Measurements from ENCODE around the gene ELF5. TPM values are rescaled to one million over a fixed set of nuclear protein-coding genes. Genes with fewer than 3 reads are reported as not detected.

Gene ELF5
- total and polyA plus RNA-seq, 4 donors, result 0.06 to 0.37 (median 0.08) TPM; not detected in 1

DNA sequence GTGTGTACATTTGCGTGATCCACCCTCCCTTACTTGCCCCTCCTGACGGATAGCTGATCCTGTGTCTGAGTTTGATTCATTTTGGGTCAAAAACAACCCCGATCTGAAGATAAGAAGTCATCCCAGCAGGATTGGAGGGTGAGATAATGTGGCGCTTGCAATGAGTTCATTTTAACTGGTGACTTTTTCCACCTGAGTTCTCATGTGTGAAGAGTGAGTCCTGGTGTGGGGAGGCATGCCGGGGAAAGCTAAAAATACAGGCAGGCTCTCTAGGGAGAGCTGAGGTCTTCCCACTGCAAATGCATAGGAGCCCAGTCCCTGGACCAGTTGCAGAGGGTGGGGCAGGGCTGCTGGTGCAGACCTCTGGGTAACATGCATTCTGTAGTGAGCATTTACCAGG lies 35.7 kb upstream of the ELF5 start:
- TF ChIP-seq RXRA (IDR thresholded peaks at IDR 0.05) (no peak), RAD21 (IDR thresholded peaks at IDR 0.05) (no peak), GABPA (IDR thresholded peaks at IDR 0.05 in 1 of 2, conservative IDR thresholded peaks at IDR 0.05 in 1 of 2) (no peak), HNF4G (IDR thresholded peaks at IDR 0.05) (no peak), FOXA1 (IDR thresholded peaks at IDR 0.05) (no peak), SP1 (IDR thresholded peaks at IDR 0.05) (no peak), YY1 (IDR thresholded peaks at IDR 0.05) (no peak), HNF4A (conservative IDR thresholded peaks at IDR 0.05) (no peak), NR2F2 (IDR thresholded peaks at IDR 0.05) (no peak), TAF1 (conservative IDR thresholded peaks at IDR 0.05) (no peak), FOXA2 (IDR thresholded peaks at IDR 0.05) (no peak)
- TF ChIP-seq, protein P1, sequence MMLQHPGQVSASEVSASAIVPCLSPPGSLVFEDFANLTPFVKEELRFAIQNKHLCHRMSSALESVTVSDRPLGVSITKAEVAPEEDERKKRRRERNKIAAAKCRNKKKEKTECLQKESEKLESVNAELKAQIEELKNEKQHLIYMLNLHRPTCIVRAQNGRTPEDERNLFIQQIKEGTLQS (IDR thresholded peaks at IDR 0.05), result no peak
- TF ChIP-seq, protein P2, sequence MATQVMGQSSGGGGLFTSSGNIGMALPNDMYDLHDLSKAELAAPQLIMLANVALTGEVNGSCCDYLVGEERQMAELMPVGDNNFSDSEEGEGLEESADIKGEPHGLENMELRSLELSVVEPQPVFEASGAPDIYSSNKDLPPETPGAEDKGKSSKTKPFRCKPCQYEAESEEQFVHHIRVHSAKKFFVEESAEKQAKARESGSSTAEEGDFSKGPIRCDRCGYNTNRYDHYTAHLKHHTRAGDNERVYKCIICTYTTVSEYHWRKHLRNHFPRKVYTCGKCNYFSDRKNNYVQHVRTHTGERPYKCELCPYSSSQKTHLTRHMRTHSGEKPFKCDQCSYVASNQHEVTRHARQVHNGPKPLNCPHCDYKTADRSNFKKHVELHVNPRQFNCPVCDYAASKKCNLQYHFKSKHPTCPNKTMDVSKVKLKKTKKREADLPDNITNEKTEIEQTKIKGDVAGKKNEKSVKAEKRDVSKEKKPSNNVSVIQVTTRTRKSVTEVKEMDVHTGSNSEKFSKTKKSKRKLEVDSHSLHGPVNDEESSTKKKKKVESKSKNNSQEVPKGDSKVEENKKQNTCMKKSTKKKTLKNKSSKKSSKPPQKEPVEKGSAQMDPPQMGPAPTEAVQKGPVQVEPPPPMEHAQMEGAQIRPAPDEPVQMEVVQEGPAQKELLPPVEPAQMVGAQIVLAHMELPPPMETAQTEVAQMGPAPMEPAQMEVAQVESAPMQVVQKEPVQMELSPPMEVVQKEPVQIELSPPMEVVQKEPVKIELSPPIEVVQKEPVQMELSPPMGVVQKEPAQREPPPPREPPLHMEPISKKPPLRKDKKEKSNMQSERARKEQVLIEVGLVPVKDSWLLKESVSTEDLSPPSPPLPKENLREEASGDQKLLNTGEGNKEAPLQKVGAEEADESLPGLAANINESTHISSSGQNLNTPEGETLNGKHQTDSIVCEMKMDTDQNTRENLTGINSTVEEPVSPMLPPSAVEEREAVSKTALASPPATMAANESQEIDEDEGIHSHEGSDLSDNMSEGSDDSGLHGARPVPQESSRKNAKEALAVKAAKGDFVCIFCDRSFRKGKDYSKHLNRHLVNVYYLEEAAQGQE (IDR thresholded peaks at IDR 0.05), result no peak
- TF ChIP-seq, protein P3, sequence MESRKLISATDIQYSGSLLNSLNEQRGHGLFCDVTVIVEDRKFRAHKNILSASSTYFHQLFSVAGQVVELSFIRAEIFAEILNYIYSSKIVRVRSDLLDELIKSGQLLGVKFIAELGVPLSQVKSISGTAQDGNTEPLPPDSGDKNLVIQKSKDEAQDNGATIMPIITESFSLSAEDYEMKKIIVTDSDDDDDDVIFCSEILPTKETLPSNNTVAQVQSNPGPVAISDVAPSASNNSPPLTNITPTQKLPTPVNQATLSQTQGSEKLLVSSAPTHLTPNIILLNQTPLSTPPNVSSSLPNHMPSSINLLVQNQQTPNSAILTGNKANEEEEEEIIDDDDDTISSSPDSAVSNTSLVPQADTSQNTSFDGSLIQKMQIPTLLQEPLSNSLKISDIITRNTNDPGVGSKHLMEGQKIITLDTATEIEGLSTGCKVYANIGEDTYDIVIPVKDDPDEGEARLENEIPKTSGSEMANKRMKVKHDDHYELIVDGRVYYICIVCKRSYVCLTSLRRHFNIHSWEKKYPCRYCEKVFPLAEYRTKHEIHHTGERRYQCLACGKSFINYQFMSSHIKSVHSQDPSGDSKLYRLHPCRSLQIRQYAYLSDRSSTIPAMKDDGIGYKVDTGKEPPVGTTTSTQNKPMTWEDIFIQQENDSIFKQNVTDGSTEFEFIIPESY (IDR thresholded peaks at IDR 0.05), result no peak
- DNase-seq (ENCODE audit: low spot score), result no peak
- no peak overlapping the region for H3K4me3 ChIP-seq (ENCODE audit: low read depth in 1 of 3, low read length in 3 of 3)
- WGBS, result 65% methylated on average over 5 of the region's 5 CpGs
- no peak overlapping the region for H3K27ac ChIP-seq (ENCODE audit: low read depth in 1 of 2, low read length in 2 of 2)
- H3K9me3 ChIP-seq (ENCODE audit: control insufficient read depth in 4 of 4, low read length in 3 of 4), result no peaks in the 10 kb centered on the region
- no peaks in the 10 kb centered on the region for H3K27me3 ChIP-seq (ENCODE audit: control insufficient read depth in 4 of 4, insufficient read depth in 4 of 4, low read length in 3 of 4)
- no peaks in the 10 kb centered on the region for H3K4me1 ChIP-seq (ENCODE audit: control insufficient read depth in 4 of 4, insufficient read depth in 4 of 4, low read length in 3 of 4)
- no peak overlapping the region for H3K9ac ChIP-seq (ENCODE audit: low read depth in 1 of 2, low read length in 2 of 2)
- H3K36me3 ChIP-seq (ENCODE audit: control insufficient read depth in 4 of 4, insufficient read depth in 3 of 4, low read depth in 1 of 4, low read length in 3 of 4), result no peaks in the 10 kb centered on the region

DNA sequence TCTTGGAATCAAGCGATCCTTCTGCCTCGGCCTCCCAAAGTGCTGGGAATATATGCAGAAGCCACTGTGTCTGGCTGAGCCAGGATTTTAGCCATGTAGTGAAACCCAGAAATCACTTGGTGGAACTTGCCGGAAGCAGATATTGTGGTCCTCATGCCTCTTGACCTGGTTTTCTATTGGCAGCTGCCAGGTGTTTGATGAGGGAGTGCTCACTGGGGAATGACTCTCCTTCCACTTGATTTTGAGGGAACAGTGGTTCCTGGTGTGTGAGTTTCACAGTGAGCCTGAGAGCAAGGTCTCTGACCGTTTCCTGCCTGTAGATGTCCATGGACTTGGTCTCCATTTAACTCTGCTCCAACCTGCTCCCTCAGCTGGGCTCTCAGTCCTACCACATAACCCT lies 34.7 kb upstream of the ELF5 start:
- Histone ChIP-seq H3K27me3 (ENCODE audit: control insufficient read depth in 4 of 4, insufficient read depth in 4 of 4, low read length in 3 of 4) (no peaks in the 10 kb centered on the region), H3K27ac (ENCODE audit: low read depth in 1 of 2, low read length in 2 of 2) (no peak overlapping the region), H3K4me1 (ENCODE audit: control insufficient read depth in 4 of 4, insufficient read depth in 4 of 4, low read length in 3 of 4) (no peaks in the 10 kb centered on the region), H3K36me3 (ENCODE audit: control insufficient read depth in 4 of 4, insufficient read depth in 3 of 4, low read depth in 1 of 4, low read length in 3 of 4) (no peaks in the 10 kb centered on the region), H3K9ac (ENCODE audit: low read depth in 1 of 2, low read length in 2 of 2) (no peak overlapping the region), H3K9me3 (ENCODE audit: control insufficient read depth in 4 of 4, low read length in 3 of 4) (no peaks in the 10 kb centered on the region), H3K4me3 (ENCODE audit: low read depth in 1 of 3, low read length in 3 of 3) (no peak overlapping the region)
- DNase-seq (ENCODE audit: low spot score), result no peak
- 91% methylated on average over 4 of the region's 4 CpGs for WGBS
- TF ChIP-seq YY1 (IDR thresholded peaks at IDR 0.05) (no peak), TAF1 (conservative IDR thresholded peaks at IDR 0.05) (no peak), FOXA2 (IDR thresholded peaks at IDR 0.05) (no peak), RAD21 (IDR thresholded peaks at IDR 0.05) (no peak), EGR1 (IDR thresholded peaks at IDR 0.05; ENCODE audit: low read depth in 2 of 2) (no peak), NR2F2 (IDR thresholded peaks at IDR 0.05) (no peak), HNF4A (conservative IDR thresholded peaks at IDR 0.05) (no peak), GABPA (IDR thresholded peaks at IDR 0.05 in 1 of 2, conservative IDR thresholded peaks at IDR 0.05 in 1 of 2) (no peak)
- TF ChIP-seq, protein P2 (IDR thresholded peaks at IDR 0.05), result no peak
- TF ChIP-seq, protein P4, sequence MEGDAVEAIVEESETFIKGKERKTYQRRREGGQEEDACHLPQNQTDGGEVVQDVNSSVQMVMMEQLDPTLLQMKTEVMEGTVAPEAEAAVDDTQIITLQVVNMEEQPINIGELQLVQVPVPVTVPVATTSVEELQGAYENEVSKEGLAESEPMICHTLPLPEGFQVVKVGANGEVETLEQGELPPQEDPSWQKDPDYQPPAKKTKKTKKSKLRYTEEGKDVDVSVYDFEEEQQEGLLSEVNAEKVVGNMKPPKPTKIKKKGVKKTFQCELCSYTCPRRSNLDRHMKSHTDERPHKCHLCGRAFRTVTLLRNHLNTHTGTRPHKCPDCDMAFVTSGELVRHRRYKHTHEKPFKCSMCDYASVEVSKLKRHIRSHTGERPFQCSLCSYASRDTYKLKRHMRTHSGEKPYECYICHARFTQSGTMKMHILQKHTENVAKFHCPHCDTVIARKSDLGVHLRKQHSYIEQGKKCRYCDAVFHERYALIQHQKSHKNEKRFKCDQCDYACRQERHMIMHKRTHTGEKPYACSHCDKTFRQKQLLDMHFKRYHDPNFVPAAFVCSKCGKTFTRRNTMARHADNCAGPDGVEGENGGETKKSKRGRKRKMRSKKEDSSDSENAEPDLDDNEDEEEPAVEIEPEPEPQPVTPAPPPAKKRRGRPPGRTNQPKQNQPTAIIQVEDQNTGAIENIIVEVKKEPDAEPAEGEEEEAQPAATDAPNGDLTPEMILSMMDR (IDR thresholded peaks at IDR 0.05; ENCODE audit: low read depth, low read length, missing input control), result no peak
- TF ChIP-seq, protein P1 (IDR thresholded peaks at IDR 0.05), result no peak
- TF ChIP-seq, protein P5, sequence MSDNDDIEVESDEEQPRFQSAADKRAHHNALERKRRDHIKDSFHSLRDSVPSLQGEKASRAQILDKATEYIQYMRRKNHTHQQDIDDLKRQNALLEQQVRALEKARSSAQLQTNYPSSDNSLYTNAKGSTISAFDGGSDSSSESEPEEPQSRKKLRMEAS (IDR thresholded peaks at IDR 0.05), result no peak
